Measurements from ENCODE around the gene MAP2. TPM values are rescaled to one million over a fixed set of nuclear protein-coding genes. Genes with fewer than 3 reads are reported as not detected.

The MAP2 gene
- total and polyA plus RNA-seq, 2 of the 8 experiments (the other 6 are each of a cell fraction or from before 2014, with no cell fraction given) = 5.9 to 9.4 TPM

DNA sequence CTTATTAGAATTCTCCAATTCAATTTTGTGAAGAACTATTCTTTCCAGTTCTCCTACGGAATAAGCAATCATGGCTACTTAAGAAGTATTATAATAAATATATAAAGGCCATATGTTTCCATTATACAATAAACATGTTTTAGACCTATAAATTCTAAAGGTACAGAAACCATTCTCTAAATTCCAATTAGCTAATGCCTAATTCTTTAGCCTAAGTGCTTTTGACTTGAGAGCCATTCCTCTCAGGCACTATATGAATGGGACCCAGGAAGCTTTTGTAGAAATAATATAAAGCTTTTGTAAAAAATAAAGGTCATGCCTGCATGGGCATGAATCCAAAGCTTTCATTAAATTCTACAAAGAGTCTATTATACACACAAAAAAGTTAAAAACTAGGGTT lies 186.8 kb downstream of the MAP2 start (continued):
- TF ChIP-seq, protein P1, sequence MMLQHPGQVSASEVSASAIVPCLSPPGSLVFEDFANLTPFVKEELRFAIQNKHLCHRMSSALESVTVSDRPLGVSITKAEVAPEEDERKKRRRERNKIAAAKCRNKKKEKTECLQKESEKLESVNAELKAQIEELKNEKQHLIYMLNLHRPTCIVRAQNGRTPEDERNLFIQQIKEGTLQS (IDR thresholded peaks at IDR 0.05; ENCODE audit: insufficient read depth, low read depth, low read length) = no peak
- TF ChIP-seq SP1 (IDR thresholded peaks at IDR 0.05; ENCODE audit: low read depth, low read length) (no peak), KDM1A (IDR thresholded peaks at IDR 0.05; ENCODE audit: borderline replicate concordance, low read length) (no peak), CHD1 (IDR thresholded peaks at IDR 0.05; ENCODE audit: low read depth, low read length) (no peak), SP4 (IDR thresholded peaks at IDR 0.05; ENCODE audit: low read length) (no peak)

Measured in H1 (cell line).